GM18517 (cell line): ENCODE data around the gene SURF6.
"Not testable (repeated sequence)": the region's sequence is repeated elsewhere in the genome, so short reads cannot be mapped to it uniquely, and the experiment has no call there.

ENCODE experiments used
- ATAC-seq: cut with Tn5 transposase; IDR thresholded peaks from one replicate; pipeline ENCODE4 v1.9.1; 2021; ENCODE audit warnings: mild to moderate bottlenecking, moderate library complexity; ENCODE audit not compliant: unreplicated experiment

SURF6 gene

GRCh38 chr9:133301253-133302230 is 34.4 kb downstream of the SURF6 start:
- ATAC-seq: no peak

DNA sequence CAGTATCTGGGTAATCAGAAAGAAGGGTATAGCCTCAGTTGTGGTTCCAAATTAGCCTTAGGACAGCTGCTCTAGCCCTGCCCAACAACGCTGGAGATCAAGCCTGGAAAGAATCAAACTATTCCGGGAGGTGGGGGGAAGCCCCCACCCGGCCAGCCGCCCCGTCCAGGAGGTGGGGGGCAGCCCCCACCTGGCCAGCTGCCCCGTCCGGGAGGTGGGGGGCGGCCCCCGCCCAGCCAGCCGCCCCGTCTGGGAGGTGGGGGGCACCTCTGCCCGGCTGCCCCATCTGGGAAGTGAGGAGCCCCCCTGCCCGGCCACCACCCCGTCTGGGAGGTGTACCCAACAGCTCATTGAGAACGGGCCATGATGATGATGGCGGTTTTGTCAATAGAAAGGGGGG is 36.0 kb downstream of the SURF6 start:
- ATAC-seq: not testable (repeated sequence)

GRCh38 chr9:133294257-133294656 is 41.7 kb downstream of the SURF6 start:
- ATAC-seq: no peak

GRCh38 chr9:133290751-133291302 is 45.2 kb downstream of the SURF6 start:
- ATAC-seq: no peak

DNA sequence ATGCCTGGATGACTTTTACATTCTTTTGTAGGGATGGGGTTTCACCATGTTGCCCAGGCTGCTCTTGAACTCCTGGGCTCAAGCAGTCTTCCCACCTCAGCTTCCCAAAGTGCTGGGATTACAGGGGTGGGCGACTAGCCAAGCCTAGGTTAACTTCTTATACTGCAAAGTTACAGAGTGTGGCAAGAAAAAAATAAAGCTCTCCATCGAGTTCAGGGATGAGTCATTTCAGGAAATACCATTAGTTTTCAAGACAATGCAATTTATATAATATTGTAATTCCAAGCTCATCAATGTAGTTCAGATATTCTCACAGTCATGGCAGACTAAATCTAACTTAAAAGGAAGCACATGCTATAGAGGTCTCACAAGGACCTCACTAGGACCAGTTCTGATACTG is 49.5 kb downstream of the SURF6 start:
- no peak for ATAC-seq

DNA sequence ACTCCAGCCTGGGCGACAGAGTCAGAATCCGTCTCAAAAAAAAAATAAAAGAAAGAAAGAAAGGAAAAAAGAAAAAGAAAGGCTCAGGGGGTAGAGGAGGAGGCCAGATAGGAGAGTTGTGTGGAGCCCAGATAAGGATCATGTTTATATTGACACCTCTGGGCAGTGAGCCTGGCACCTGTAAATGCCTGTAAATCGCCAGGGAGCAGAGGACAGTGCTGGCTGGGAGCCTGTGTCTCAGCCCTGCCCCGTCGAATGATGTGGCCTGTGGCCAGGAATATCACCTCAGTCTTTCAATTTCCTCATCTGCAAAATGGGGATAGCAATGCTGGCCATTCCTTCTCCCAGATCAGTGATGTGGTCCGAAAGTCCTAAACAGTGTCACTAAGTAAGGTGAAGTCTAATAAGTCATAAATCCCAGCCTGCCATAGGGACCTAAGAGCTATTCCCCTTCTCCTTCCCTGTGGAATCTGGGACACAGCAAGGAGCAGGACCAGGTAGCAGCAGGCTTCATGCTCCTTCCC is 50.7 kb downstream of the SURF6 start:
- ATAC-seq: no peak

DNA sequence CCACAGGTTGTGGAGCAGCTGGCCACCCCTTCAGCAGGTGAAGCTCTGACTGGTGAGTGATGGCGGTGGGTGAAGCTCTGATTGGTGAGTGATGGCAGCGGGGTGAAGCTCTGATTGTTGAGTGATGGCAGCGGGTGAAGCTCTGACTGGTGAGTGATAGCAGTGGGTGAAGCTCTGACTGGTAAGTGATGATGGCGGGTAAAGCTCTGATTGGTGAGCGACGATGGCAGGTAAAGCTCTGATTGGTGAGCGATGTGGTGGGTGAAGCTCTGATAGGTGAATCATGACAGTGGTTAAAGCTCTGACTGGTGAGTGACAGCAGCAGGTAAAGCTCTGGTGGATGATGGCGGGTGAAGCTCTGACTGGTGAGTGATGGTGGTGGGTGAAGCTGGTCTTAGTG is 51.6 kb downstream of the SURF6 start:
- no peak for ATAC-seq

DNA sequence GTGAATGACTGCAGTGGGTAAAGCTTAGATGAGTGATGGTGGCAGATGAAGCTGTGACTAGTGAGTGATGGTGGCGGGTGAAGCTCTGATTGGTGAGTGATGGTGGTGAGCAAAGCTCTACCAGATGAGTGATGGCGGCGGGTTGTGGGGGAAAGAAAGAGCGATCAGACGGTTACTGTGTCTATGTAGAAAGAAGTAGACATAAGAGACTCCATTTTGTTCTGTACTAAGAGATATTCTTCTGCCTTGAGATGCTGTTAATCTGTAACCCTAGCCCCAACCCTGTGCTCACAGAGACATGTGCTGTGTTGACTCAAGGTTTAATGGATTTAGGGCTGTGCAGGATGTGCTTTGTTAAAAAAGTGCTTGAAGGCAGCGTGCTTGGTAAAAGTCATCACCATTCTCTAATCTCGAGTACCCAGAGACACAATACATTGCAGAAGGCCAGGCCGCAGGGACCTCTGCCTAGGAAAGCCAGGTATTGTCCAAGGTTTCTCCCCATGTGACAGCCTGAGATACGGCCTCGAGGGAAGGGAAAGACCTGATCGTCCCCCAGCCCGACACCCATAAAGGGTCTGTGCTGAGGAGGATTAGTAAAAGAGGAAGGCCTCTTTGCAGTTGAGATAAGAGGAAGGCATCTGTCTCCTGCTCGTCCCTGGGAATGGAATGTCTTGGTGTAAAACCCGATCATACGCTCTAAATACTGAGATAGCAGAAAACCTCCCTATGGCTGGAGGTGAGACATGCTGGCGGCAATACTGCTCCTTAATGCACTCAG is 52.5 kb downstream of the SURF6 start:
- ATAC-seq: not testable (repeated sequence)

GRCh38 chr9:133282464-133283238 is 53.3 kb downstream of the SURF6 start:
- ATAC-seq: no peak

GRCh38 chr9:133280392-133280791 is 55.6 kb downstream of the SURF6 start:
- no peak for ATAC-seq
